Epithelial cell of alveolus of lung (primary cell): ENCODE results near the gene PPP2R5B. TPM values are rescaled to one million over a fixed set of nuclear protein-coding genes. Genes with fewer than 3 reads are reported as not detected.

Experiments
- total RNA-seq: library from RNA; depleted of rRNA; stranded (reverse); fragments of >200 nt; gene quantifications from 2 replicates; pipeline ENCODE4 v1.2.1, GENCODE V29; 2015

Gene PPP2R5B
- total RNA-seq = 21.0 and 22.8 TPM in 2 replicates

GRCh38 chr11:64923944-64924909 is at the start of gene PPP2R5B:
TSS of gene PPP2R5B (plus strand) at chr11:64924689. CDS start at chr11:64925735, 1,046 bp downstream.

DNA sequence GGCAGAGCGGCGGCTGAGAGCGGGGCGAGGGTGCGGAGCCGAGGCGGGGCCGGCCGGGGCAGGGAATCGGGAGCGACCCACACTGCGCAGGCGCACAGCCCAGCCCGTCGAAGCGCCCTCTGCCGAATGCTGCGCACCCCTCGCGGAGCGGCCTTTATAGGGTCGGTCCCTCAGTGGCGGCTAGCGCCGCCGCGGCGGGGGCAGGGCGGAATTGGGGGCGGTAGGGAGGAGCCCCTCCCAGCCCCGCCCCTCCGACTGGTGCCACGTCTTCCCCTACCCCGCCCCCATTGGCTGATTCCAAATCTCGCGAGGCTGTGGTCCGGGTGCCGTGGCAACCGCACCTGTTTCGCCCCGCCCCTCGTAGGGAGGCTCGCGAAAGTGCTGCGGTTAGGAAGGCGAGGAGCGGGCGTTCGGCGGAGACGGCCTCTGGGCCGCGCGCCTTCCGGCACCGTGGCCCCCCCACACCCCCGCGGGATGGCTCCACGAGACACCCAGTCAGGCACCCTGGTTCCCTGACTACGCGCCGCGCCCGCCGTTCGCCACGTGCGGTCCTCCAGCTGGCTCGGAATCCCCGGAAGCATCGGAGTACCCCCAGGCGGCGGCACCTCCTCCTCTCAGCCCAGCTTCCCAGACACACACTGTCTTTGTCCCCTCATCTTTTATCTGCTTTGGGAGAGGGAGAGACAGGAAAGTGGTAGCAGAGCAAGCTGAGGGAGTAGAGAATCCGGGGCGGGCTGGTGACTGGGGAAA is 45.8 kb upstream of the PPP2R5B start, which contains the start of gene EHD1:
Gene EHD1, minus strand, starts transcription at position 128 of the 750 bp plus-strand sequence. CDS start 157 bp downstream, outside the sequence.

DNA sequence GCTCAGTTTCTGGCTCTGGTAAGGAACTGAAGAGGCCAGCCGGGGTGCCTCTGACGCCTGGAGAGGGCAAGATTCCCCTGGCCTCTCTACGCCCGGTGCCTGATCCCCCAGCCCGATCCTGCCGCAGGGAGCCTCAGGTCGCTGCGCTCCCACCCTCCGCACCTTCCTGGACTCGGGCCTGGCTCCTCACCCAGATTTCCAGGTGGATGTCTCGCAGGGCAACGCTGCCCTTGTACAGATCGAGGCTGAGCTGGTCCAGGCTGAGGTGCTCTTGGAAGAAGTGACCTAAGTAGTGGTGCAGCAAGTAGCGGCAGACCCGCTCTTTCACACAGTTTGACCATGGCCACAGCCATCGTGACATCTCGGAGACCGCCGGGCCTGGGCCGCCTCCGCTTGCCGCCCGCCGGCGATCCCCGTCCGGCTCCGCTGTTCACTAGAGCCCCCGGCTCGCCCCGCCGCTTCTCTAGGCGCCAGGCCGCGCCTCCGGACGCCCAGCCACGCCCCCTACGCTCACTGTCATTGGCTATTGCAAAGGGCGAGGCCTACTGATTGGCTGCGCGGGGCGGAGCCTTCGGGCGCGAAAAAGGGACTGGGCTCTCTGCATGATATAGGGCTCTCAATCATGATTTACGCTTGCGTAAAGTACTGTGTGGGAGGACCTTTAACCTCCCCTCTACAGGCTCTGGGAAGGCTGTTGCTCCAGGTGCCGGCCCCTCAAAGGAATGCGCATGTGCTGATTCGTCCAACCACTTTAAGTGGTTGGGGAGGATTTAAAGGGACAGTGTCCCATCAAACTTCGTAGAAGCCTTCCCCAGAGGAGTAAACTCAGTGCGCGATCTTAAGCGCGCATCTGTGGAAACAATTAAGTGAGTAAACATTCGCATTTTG is 7.5 kb upstream of the PPP2R5B start, which contains the start of gene ATG2A:
Gene ATG2A, minus strand, starts transcription at position 435 of the 888 bp plus-strand sequence. Its CDS starts 74 bp downstream, at position 361.

DNA sequence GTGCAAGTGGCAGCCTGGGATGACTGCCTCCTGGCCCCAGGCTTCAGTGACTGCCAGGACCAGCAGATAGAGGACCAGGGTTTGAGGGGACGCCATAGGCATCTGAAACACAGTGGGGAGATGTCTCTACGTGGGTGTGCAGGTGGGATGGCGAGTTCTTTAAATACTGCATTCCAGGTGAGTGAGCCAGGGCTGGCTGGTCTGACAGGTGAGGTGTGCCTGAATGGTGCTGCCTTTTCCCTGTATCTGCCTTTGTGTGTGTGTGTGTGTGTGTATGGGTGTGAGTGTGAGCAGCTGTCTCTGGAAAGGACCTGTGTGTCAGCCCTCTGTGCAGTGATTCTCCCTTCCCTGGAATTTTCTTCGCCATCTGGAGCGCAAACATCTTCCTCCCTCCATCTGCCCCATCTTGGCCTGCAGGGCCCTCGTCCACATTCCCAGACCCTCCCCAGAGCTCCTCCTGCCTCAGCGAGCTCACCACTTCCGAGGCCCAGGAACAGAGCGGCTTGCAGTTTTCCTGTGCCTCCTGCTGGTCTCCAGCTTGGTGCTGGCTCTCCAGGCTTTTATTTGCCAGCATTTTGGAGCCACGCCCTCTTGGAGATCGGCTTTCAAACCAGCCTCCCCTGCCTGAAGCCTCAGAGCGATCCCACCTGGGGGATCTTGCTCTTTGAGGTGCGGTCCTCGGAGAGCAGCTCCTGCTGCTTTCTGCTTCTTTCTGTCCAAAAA is 11.0 kb downstream of the PPP2R5B start, which contains the start of gene GPHA2:
Gene GPHA2, minus strand, starts transcription at position 535 of the 723 bp plus-strand sequence. Its CDS starts 433 bp downstream, at position 102.

GRCh38 chr11:64971421-64972233 is 47.1 kb downstream of the PPP2R5B start, which contains the start of gene MAJIN:
TSS of gene MAJIN (minus strand) at chr11:64972108. CDS start at chr11:64959405, 12,703 bp downstream.

Other genes starting within 250 kb of the PPP2R5B start
- gene NRXN2, start 201.5 kb upstream of the PPP2R5B start, total RNA-seq = not detected in 2 replicates
- gene RASGRP2, start 180.5 kb upstream of the PPP2R5B start, total RNA-seq = 0.56 and 4.4 TPM in 2 replicates
- 0.52 and 2.8 TPM in 2 replicates for gene PYGM, start 164.7 kb upstream of the PPP2R5B start, total RNA-seq
- gene SF1, start 146.1 kb upstream of the PPP2R5B start, total RNA-seq = 100 and 286 TPM in 2 replicates
- gene MAP4K2, start 121.5 kb upstream of the PPP2R5B start, total RNA-seq = 24.3 and 24.6 TPM in 2 replicates
- 25.5 and 26.2 TPM in 2 replicates for gene MEN1, start 114.1 kb upstream of the PPP2R5B start, total RNA-seq
- 0.08 and 0.91 TPM in 2 replicates for gene CDC42BPG, start 80.0 kb upstream of the PPP2R5B start, total RNA-seq
- 37.5 and 50.9 TPM in 2 replicates for gene EHD1, start 46.1 kb upstream of the PPP2R5B start, total RNA-seq
- gene ATG2A, start 7.5 kb upstream of the PPP2R5B start, total RNA-seq = 14.5 and 36.2 TPM in 2 replicates
- not detected in 2 replicates for gene GPHA2, start 11.2 kb downstream of the PPP2R5B start, total RNA-seq
- not detected in 2 replicates for gene MAJIN, start 47.4 kb downstream of the PPP2R5B start, total RNA-seq
- 1.8 and 3.2 TPM in 2 replicates for gene BATF2, start 72.3 kb downstream of the PPP2R5B start, total RNA-seq
- 187 and 226 TPM in 2 replicates for gene ARL2, start 89.5 kb downstream of the PPP2R5B start, total RNA-seq
- gene SNX15, start 102.8 kb downstream of the PPP2R5B start, total RNA-seq = 13.4 and 15.6 TPM in 2 replicates
- gene SAC3D1, start 116.5 kb downstream of the PPP2R5B start, total RNA-seq = 6.7 and 16.2 TPM in 2 replicates
- 38.9 and 41.3 TPM in 2 replicates for gene NAALADL1, start 133.9 kb downstream of the PPP2R5B start, total RNA-seq
- gene CDCA5, start 159.4 kb downstream of the PPP2R5B start, total RNA-seq = 6.1 and 17.3 TPM in 2 replicates
- 51.3 and 69.4 TPM in 2 replicates for gene ZFPL1, start 159.5 kb downstream of the PPP2R5B start, total RNA-seq
- 155 and 557 TPM in 2 replicates for gene VPS51, start 171.5 kb downstream of the PPP2R5B start, total RNA-seq
- 16.8 and 32.3 TPM in 2 replicates for gene TM7SF2, start 187.2 kb downstream of the PPP2R5B start, total RNA-seq
- gene ZNHIT2, start 193.0 kb downstream of the PPP2R5B start, total RNA-seq = 22.7 and 23.7 TPM in 2 replicates
- 511 and 807 TPM in 2 replicates for gene FAU, start 197.4 kb downstream of the PPP2R5B start, total RNA-seq
- gene MRPL49, start 197.6 kb downstream of the PPP2R5B start, total RNA-seq = 55.3 and 71.5 TPM in 2 replicates
- gene SYVN1, start 209.8 kb downstream of the PPP2R5B start, total RNA-seq = 20.6 and 34.6 TPM in 2 replicates
- gene SPDYC, start 245.5 kb downstream of the PPP2R5B start, total RNA-seq = not detected in 2 replicates